ENCODE measurements around the gene ADAMTS1.

DNA sequence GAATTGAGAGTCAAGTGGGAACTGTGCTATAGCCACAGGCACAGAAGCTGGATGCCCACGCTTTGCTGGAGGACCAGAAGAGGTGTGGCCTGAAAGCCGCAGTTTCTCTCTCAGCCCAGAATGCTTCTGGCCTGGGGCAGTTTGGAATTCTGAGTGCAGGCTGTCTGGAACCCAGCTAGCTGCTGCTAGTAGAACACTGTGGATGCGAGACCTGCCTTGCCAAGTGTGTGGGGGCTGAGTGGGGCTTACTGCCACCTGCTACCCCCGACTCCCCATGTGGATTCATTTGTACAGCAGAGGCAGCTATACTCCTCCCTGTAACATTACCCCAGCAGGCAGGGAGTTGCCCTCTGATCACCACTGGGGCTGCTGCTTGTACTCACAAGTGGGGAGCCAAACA lies 12.2 kb downstream of the ADAMTS1 start:
- TF ChIP-seq, protein P1, sequence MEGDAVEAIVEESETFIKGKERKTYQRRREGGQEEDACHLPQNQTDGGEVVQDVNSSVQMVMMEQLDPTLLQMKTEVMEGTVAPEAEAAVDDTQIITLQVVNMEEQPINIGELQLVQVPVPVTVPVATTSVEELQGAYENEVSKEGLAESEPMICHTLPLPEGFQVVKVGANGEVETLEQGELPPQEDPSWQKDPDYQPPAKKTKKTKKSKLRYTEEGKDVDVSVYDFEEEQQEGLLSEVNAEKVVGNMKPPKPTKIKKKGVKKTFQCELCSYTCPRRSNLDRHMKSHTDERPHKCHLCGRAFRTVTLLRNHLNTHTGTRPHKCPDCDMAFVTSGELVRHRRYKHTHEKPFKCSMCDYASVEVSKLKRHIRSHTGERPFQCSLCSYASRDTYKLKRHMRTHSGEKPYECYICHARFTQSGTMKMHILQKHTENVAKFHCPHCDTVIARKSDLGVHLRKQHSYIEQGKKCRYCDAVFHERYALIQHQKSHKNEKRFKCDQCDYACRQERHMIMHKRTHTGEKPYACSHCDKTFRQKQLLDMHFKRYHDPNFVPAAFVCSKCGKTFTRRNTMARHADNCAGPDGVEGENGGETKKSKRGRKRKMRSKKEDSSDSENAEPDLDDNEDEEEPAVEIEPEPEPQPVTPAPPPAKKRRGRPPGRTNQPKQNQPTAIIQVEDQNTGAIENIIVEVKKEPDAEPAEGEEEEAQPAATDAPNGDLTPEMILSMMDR (IDR thresholded peaks at IDR 0.05; ENCODE audit: extremely low read depth in 1 of 2, insufficient read depth in 1 of 2, low read depth in 1 of 2, low read length in 2 of 2), result no peak
- TF ChIP-seq, protein P2, sequence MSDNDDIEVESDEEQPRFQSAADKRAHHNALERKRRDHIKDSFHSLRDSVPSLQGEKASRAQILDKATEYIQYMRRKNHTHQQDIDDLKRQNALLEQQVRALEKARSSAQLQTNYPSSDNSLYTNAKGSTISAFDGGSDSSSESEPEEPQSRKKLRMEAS (IDR thresholded peaks at IDR 0.05; ENCODE audit: insufficient read depth, insufficient read length), result no peak
- TF ChIP-seq POLR2A (IDR thresholded peaks at IDR 0.05; ENCODE audit: low read depth, low read length) (no peak), POLR2AphosphoS5 (IDR thresholded peaks at IDR 0.05; ENCODE audit: insufficient read depth, low read depth, low read length) (no peak), JUN (IDR thresholded peaks at IDR 0.05; ENCODE audit: borderline replicate concordance, insufficient read depth, insufficient read length, low read depth) (no peak), EZH2 (IDR thresholded peaks at IDR 0.05; ENCODE audit: borderline replicate concordance, low read depth, low read length, severe bottlenecking) (no peak), GATA2 (IDR thresholded peaks at IDR 0.05; ENCODE audit: insufficient read depth, insufficient read length, low read depth, low read length) (no peak), FOS (IDR thresholded peaks at IDR 0.05; ENCODE audit: borderline replicate concordance, insufficient read depth, low read length) (no peak), MYC (IDR thresholded peaks at IDR 0.05; ENCODE audit: low read depth, low read length) (no peak)

Data from endothelial cell of umbilical vein (primary cell).